Activated naive CD8-positive, alpha-beta T cell treated with anti-CD3 and anti-CD28 coated beads for 36 hours (primary cell): Measurements from ENCODE around the gene TRIM8. TPM values are rescaled to one million over a fixed set of nuclear protein-coding genes. Genes with fewer than 3 reads are reported as not detected.

ENCODE experiments used
- DNase-seq: peaks from one replicate; pipeline ENCODE4 v3.0.0; 2021
- H3K27ac Mint-ChIP-seq: one replicate; pipeline ENCODE4 v1.8.0; 2022; ENCODE audit warnings: mild to moderate bottlenecking, moderate library complexity, mixed read lengths
- H3K27me3 Mint-ChIP-seq: one replicate; pipeline ENCODE4 v1.8.0; 2022; ENCODE audit warnings: mild to moderate bottlenecking, mixed read lengths
- H3K36me3 Mint-ChIP-seq: one replicate; pipeline ENCODE4 v1.8.0; 2021; ENCODE audit warnings: mild to moderate bottlenecking, mixed read lengths
- H3K4me1 Mint-ChIP-seq: one replicate; pipeline ENCODE4 v1.8.0; 2021; ENCODE audit warnings: mixed read lengths
- H3K4me3 Mint-ChIP-seq: one replicate; pipeline ENCODE4 v1.8.0; 2022; ENCODE audit warnings: mild to moderate bottlenecking, moderate library complexity, mixed read lengths
- H3K9me3 Mint-ChIP-seq: one replicate; pipeline ENCODE4 v1.8.0; 2022; ENCODE audit warnings: mixed read lengths
- total RNA-seq, 2 experiments: library from RNA; stranded (reverse); gene quantifications; one replicate each; pipeline ENCODE4 v1.2.3, GENCODE V29; 2021

TRIM8 gene
- total RNA-seq, 2 experiments from 2014 or later: 40.4 to 41.8 TPM

- Mint-ChIP-seq H3K9me3 (no peaks in the 10 kb centered on the region), H3K36me3 (no peaks in the 10 kb centered on the region), H3K27ac (peak overlapping the region; percentile 72), H3K4me3 (no peak overlapping the region), H3K27me3 (no peaks in the 10 kb centered on the region), H3K4me1 (peaks cover 40% of the 10 kb centered on the region)
- DNase-seq: no peak
Measured at GRCh38 chr10:102635377-102635776, 8.9 kb upstream of the TRIM8 start.

GRCh38 chr10:102639537-102639936, 4.7 kb upstream of the TRIM8 start:
- DNase-seq: no peak
- no peaks in the 10 kb centered on the region for H3K9me3 Mint-ChIP-seq
- no peak overlapping the region for H3K27ac Mint-ChIP-seq
- H3K4me1 Mint-ChIP-seq: peaks cover 21% of the 10 kb centered on the region
- H3K27me3 Mint-ChIP-seq: no peaks in the 10 kb centered on the region
- no peak overlapping the region for H3K4me3 Mint-ChIP-seq
- H3K36me3 Mint-ChIP-seq: no peaks in the 10 kb centered on the region

- no peaks in the 10 kb centered on the region for H3K9me3 Mint-ChIP-seq
Measured at GRCh38 chr10:102641402-102641801, 2.9 kb upstream of the TRIM8 start.

GRCh38 chr10:102641880-102642735, 2.2 kb upstream of the TRIM8 start:
- Mint-ChIP-seq H3K9me3 (no peaks in the 10 kb centered on the region), H3K27me3 (no peaks in the 10 kb centered on the region), H3K36me3 (peaks cover 13% of the 10 kb centered on the region), H3K4me3 (peak overlapping the region; percentile 87), H3K27ac (peak overlapping the region; percentile 93), H3K4me1 (peaks cover 16% of the 10 kb centered on the region)
- peak; percentile 97 for DNase-seq

More at GRCh38 chr10:102641402-102641801, 2.9 kb upstream of the TRIM8 start:
- Mint-ChIP-seq H3K4me1 (peaks cover 9% of the 10 kb centered on the region), H3K27ac (peak overlapping the region; percentile 93), H3K4me3 (peak overlapping the region; percentile 87), H3K36me3 (peaks cover 7% of the 10 kb centered on the region), H3K27me3 (no peaks in the 10 kb centered on the region)
- no peak for DNase-seq

- peak; percentile 38 for DNase-seq
- Mint-ChIP-seq H3K4me3 (peak overlapping the region; percentile 87), H3K36me3 (peaks cover 13% of the 10 kb centered on the region), H3K27ac (peak overlapping the region; percentile 86), H3K4me1 (peaks cover 24% of the 10 kb centered on the region), H3K27me3 (no peaks in the 10 kb centered on the region), H3K9me3 (no peaks in the 10 kb centered on the region)
Measured at GRCh38 chr10:102642736-102643335, 1.4 kb upstream of the TRIM8 start.

GRCh38 chr10:102643336-102644065, 778 bp upstream of the TRIM8 start:
- Mint-ChIP-seq H3K27ac (peak overlapping the region; percentile 86), H3K4me3 (peak overlapping the region; percentile 87), H3K36me3 (peaks cover 16% of the 10 kb centered on the region), H3K4me1 (peaks cover 30% of the 10 kb centered on the region), H3K9me3 (no peaks in the 10 kb centered on the region), H3K27me3 (no peaks in the 10 kb centered on the region)
- peak; percentile 55 for DNase-seq

- H3K27me3 Mint-ChIP-seq: no peaks in the 10 kb centered on the region
- H3K4me3 Mint-ChIP-seq: peak overlapping the region; percentile 92
- no peaks in the 10 kb centered on the region for H3K9me3 Mint-ChIP-seq
- peaks cover 42% of the 10 kb centered on the region for H3K4me1 Mint-ChIP-seq
- H3K27ac Mint-ChIP-seq: peak overlapping the region; percentile 96
- peak; percentile 89 for DNase-seq
- peaks cover 19% of the 10 kb centered on the region for H3K36me3 Mint-ChIP-seq
Measured at GRCh38 chr10:102644646-102645387, 538 bp downstream of the TRIM8 start.

- peak overlapping the region; percentile 96 for H3K27ac Mint-ChIP-seq
- peak; percentile 44 for DNase-seq
- peaks cover 21% of the 10 kb centered on the region for H3K36me3 Mint-ChIP-seq
- H3K4me3 Mint-ChIP-seq: peak overlapping the region; percentile 92
- no peaks in the 10 kb centered on the region for H3K27me3 Mint-ChIP-seq
- H3K4me1 Mint-ChIP-seq: peaks cover 45% of the 10 kb centered on the region
- no peaks in the 10 kb centered on the region for H3K9me3 Mint-ChIP-seq
Measured at GRCh38 chr10:102645388-102645740, 1.1 kb downstream of the TRIM8 start.

- H3K27me3 Mint-ChIP-seq: no peaks in the 10 kb centered on the region
- no peaks in the 10 kb centered on the region for H3K9me3 Mint-ChIP-seq
- peak; percentile 87 for DNase-seq
- H3K36me3 Mint-ChIP-seq: peaks cover 21% of the 10 kb centered on the region
- H3K4me1 Mint-ChIP-seq: peaks cover 51% of the 10 kb centered on the region
- H3K27ac Mint-ChIP-seq: peak overlapping the region; percentile 96
- peak overlapping the region; percentile 92 for H3K4me3 Mint-ChIP-seq
Measured at GRCh38 chr10:102645741-102646609, 1.7 kb downstream of the TRIM8 start.

GRCh38 chr10:102646610-102647442, 2.5 kb downstream of the TRIM8 start:
- Mint-ChIP-seq H3K27ac (peak overlapping the region; percentile 96), H3K9me3 (no peaks in the 10 kb centered on the region)

GRCh38 chr10:102647443-102648268, 3.4 kb downstream of the TRIM8 start:
- H3K27me3 Mint-ChIP-seq: no peaks in the 10 kb centered on the region
- peak; percentile 22 for DNase-seq
- H3K4me3 Mint-ChIP-seq: peak overlapping the region; percentile 92
- H3K27ac Mint-ChIP-seq: peak overlapping the region; percentile 96
- H3K4me1 Mint-ChIP-seq: peaks cover 62% of the 10 kb centered on the region
- H3K36me3 Mint-ChIP-seq: peaks cover 24% of the 10 kb centered on the region
- no peaks in the 10 kb centered on the region for H3K9me3 Mint-ChIP-seq

More at GRCh38 chr10:102646610-102647442, 2.5 kb downstream of the TRIM8 start:
- DNase-seq: peak; percentile 61
- Mint-ChIP-seq H3K36me3 (peaks cover 21% of the 10 kb centered on the region), H3K27me3 (no peaks in the 10 kb centered on the region), H3K4me3 (peak overlapping the region; percentile 92), H3K4me1 (peaks cover 54% of the 10 kb centered on the region)

GRCh38 chr10:102648269-102648888, 4.1 kb downstream of the TRIM8 start:
- H3K4me3 Mint-ChIP-seq: peak overlapping the region; percentile 92
- H3K9me3 Mint-ChIP-seq: no peaks in the 10 kb centered on the region
- no peaks in the 10 kb centered on the region for H3K27me3 Mint-ChIP-seq
- peaks cover 69% of the 10 kb centered on the region for H3K4me1 Mint-ChIP-seq
- peaks cover 31% of the 10 kb centered on the region for H3K36me3 Mint-ChIP-seq
- H3K27ac Mint-ChIP-seq: peak overlapping the region; percentile 96
- no peak for DNase-seq
